Activated CD4-positive, alpha-beta T cell treated with anti-CD3 and anti-CD28 coated beads for 1 hour (primary cell): ENCODE data around the gene ALAD.
A peak's percentile ranks its signal among the peaks of the same experiment; 100 is the strongest.
"Not testable (repeated sequence)": the region's sequence is repeated elsewhere in the genome, so short reads cannot be mapped to it uniquely, and the experiment has no call there.

Experiments
- DNase-seq: peaks from one replicate; pipeline ENCODE4 v3.0.0-alpha.2; 2020

Gene ALAD

DNA sequence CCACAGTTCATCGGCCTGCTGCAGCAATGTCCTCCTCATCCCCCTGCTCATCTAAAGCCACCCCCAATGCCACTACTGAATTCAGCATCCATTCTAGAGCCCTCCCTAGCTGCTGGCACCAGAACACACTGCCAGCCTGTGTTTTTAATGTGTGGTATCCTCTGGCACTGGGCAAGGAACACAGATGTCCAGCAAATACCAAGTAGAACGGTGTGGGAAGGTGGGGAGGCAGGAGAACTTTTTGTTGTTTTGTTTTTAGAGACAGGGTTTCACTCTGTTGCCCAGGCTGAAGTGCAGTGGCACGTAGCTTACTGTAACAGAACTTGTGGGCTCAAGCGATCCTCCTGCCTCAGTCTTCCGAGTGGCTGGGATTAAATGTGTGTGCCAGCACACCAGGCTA, 29.0 kb downstream of the ALAD start:
- no peak for DNase-seq

DNA sequence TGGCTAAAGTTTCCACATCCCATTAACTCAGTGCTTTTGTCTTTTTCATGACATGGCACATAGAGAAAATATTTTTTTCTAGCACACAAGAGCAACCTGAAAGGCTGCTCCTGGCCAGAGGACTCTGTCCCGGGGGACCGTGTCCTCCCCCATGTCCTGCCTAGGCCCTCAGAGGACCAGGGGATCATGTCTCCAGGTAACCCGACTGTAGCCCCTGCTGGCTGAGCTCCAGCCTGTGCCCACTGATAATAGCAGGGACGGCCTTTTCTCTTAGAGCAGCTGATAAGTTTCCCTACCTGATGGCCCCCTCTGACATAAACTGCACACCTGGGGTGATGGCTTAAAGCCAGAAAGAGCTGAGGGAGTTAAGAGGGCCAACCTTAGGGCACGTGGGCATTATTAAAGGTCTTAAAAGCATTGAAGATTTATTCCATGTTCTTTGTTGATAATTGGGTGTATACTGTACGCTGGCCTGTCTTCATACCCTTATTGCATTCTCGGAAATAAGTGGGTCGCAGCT, 30.2 kb downstream of the ALAD start:
- DNase-seq = no peak

DNA sequence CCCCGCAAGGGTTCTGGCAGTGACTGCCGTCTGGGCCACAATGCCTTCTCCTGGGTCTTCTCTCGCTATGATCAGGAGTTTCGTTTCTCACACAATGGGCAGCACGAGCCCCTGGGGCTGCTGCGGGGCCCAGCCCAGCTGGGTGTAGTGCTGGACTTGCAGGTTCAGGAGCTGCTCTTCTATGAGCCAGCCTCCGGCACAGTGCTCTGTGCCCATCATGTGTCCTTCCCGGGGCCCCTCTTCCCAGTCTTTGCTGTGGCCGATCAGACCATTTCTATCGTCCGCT, 31.3 kb downstream of the ALAD start:
- DNase-seq = no peak

DNA sequence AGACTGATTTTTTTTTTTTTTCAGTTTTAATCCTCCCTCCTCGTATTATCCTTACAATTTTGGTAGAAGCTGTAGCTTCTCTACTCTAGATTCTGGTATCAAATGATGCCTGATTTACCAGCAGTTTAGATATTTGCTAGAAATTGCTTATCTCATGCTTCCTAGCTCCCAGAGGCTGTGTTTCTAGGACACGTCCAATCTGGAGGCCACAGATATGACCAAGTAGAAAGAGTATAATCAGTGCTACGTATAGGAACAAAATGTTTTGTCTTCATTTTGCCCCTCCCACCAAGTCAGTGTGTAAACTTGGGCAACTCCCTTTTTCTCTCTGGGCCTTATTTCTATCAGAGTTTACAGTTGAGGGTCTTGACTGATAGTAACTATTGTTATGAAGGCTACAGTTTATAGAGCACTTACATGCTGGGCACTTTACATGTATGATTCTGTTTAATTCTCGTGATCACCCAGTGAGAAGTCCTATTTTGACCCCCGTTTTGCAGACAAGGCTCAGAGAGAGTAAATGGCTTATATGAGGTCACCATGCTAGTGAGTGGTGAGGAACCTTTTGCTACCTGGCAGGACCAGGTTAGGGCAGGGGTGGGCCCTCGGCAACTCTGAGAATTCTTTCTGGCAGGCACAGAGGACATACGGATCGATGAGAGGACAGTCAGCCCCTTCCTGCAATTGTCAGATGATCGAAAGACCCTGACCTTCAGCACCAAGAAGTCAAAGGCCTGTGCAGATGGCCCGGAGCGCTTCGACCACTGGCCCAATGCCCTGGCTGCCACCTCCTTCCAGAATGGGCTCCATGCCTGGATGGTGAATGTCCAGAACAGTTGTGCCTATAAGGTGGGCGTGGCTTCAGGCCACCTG, 31.9 kb downstream of the ALAD start:
- no peak for DNase-seq

DNA sequence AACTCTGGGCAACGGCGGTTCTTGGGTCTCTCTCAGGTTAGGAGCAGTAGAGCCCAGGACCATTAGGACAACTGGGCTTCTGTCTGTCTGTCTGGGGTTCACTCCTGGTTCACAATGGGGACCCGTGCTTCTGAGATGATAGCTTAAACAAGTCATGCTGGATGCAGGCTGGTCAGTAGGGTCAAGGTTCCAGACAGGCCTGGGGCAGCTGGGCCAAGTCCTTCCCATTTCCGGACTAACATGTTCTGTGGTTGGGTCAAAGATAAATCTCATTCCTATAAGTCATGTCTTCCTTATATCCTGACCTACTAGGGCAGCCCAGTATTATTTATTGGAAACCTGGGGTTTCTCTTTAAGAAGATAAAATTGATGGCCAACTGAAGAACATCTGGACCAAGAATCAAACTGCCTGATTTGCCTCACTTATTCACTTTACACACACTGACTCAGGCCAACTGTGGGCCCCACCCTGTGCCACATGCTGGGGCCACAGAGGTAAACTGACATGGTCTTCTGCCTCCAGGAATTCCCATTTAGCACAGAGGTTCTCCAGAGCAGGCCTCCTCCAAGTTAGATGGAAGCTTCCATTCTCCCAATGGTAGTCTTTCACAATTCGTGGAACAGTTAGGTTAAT, 32.6 kb downstream of the ALAD start:
- DNase-seq = no peak

DNA sequence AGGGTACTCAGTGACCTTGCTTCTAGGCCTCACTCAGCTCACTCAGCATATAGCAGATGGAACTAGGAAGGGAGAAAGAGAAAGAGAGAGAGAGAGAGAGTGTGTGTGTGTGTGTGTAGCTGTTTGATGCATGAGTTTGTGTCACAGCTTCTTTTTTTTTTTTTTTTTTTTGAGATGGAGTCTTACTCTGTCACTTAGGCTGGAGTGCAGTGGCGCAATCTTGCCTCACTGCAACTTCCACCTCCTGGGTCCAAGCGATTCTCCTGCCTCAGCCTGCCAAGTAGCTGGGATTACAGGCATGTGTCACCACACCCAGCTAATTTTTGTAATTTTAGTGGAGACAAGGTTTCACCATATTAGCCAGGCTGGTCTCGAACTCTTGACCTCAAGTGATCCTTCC, 35.4 kb downstream of the ALAD start:
- not testable (repeated sequence) for DNase-seq

DNA sequence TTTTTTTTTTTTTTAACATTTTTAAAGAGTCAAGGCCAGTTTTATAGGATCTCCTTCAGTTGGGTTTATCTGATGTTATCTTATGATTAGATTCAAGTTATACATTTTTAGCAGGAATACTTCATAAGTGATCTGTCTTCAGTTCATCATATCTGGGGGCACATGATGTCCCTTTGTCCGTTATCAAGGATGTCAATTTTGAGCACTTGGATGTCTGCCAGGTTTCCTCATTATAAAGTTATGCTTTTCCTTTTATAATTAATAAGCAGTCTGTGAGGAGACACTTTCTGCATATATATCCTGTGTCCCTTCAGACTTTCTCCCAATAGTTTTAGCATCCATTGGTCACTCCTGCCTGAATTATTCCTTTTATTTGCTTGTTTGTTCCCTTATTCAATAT, 36.1 kb downstream of the ALAD start:
- DNase-seq = no peak

DNA sequence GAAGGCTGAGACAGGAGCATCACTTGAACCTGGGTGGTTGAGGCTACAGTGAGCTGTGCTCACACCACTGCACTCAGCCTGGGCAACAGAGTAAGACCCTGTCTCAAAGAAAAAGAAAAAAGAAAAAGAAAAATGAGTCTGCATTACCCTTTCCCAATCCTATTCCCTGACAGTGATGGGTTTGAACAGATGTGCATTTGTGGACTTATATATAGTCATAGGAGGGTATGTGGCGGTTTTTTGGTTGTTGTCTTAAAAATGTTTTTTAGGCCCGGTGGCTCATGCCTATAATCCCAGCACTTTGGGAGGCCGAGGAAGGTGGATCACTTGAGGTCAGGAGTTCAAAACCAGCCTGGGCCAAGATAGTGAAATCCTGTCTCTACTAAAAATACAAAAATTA, 37.7 kb downstream of the ALAD start:
- no peak for DNase-seq

DNA sequence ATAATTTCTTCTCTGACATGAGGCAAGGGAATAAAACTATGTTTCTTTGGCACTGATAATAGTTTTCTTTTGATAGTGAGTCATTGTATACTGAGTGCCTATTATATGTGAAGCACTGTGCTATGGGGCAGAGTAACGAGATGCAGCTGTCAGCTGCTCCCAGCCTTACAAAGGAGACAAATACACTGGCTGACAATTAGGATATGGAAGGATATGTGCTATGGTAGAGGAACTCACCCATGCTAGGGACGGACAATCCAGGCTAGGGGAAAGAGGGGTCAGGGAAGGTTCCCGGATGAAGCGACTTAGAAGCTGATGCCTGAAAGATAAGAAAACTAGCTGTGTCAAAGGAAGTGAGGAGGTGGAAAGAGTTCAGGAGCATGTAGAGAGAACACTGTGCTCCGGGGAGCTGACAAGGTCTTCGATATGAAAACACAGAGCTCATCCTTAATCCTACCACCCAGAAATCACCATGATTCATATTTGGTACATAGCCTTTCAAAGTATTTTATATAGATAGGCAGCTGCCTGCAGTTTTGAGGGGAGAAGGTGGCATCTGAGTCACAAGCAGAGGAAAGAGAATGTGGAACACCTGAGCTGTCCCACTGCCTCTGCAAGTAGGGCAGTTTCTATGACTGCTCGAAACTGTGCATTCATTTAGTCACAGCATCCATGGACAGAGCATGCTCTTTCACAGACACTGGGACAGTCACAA, 39.6 kb downstream of the ALAD start:
- DNase-seq = no peak

DNA sequence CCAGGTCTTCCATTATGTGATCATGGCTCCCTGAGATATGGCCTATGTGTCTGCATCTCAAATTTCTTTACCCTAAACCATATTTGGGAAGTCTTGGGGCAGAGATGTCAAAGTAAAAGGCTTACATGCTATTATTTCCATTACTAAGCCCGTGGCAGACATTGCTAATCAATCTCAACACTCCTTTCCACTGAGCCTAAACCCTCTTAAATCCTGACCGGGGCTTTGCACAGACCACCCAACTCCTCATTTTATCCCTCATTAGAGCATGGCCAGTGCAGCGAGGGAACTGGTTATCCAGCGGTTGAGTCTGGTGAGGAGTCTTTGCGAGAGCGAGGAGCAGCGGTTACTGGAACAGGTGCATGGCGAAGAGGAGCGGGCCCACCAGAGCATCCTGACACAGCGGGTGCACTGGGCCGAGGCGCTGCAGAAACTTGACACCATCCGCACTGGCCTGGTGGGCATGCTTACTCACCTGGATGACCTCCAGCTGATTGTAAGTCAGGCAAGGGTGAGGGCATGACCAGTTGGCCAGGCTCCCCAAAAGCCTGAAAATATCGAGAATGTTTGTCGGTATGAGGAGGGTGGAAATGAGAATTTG, 40.7 kb downstream of the ALAD start:
- no peak for DNase-seq

DNA sequence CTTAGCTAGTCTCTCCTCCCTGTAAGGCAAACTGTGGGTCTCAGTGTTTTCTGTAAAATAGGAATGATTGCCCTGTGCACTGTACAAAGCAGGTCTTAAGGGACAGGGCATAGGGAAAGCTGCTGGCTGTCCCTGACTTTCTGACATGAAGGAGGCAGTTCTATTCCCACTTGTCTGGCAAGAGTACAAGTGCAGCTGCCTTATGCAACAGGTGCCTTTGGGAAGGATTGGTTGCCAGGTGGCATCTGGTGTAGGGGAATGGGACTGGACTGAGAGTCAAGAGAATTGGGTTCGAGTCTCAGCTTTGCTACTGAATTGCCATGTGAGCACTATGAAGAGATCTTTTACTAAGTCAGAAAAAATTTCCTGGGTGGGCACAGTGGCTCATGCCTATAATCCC, 41.7 kb downstream of the ALAD start:
- no peak for DNase-seq

DNA sequence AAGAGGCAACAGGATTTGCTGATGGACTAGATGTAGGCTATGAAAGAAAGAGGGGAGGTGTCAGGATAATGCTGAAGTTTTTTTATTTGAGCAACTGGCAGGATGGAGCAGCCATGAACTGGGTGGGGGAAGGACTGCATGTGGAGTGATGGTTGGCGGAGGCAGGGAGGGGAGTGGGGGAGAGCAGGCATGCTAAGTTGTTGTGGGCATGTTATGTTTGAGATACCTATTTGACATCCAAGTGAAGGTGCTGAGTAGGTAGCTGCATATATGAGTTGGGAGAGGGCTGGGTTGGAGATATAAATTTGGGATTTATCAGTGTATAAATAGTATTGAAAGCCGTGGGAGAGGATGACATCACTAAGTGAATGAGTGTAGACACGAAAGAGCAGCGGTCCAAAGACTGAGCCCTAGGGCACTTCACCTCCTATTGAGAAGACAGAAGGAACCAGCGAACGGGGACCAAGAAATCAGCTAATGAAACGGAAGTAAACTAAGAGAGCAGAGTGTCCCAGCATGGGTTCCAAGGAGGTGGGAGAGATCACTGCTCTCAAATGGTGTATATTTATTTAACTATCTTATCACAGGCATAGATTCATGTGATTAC, 44.3 kb downstream of the ALAD start:
- no peak for DNase-seq

DNA sequence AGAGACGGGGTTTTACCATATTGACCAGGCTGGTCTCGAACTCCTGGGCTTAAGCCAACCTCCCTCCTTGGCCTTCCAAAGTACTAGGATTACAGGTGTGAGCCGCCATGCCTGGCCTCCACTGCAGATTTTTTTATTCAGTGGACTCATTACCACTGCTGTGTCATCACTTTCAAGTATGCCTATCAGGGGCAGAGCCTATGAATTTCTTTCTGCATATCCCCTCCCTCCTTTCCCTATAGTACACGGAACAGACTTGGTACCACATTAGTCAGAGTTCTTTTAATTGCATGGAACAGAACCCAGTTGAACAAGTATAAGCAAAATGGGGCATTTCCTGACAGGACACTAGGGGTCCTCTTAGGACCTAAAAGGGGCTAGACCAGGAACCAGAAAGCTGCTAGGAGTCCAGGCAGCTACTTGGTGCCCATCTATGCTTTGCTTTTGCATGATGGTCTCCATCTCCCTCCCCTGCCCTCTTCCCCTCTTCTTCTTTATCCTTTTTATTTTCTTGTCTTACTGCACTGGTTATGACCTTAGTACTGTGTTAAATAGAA, 46.0 kb downstream of the ALAD start:
- DNase-seq = no peak

DNA sequence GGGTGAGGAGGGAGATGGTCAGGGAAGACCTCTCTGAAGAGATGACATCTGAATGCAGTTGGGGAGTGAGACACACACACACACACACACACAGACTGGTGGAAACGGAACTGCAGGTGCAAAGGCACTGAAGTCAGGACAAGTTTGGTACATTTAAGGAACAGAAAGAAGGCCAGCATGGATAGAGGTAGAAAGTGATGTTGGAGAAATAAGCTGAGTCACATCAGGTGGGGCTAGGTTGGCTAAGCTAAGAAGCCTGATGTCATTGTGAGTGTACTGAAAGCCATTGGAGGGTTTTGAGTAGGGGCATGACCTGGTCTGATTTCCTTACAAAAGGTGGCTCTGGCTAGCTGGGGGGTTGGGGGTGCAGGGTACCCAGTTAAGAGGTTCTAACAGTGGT, 48.7 kb downstream of the ALAD start:
- no peak for DNase-seq

DNA sequence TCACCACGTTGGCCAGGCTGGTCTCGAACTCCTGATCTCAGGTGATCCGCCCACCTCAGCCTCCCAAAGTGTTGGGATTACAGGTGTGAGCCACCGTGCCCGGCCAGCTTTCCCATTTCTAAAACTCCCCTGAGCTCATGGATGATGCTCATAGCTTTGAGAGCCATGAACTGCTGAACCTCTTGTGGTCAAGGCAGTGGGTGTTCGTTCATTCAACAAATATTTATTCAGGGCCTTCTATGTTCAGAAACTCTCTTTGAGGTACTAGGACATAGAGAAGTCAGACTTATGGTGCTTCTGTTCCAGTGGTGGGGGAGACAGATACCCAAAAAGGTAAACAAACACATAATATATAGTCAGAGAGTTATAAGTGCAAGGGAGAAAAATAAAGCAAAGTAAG, 49.1 kb downstream of the ALAD start:
- DNase-seq = no peak

DNA sequence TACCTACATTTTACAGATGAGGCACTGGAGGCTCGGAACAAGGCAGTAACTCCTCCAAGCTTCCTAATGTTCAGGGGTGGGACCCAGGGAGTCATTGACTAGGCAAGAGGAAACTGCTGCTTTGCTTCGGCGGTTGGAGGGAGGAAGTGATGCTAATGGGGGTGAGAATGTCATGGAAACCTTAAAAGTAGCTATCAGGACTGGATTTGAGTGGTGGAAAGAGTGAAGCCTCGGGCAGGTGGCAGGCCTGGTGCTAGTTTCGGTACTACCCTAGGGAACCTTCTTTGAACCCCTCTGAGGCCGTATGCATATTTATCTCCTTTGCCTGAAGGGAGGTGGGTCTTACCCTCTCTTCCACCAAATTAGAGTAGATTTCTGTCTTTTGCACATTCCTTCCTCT, 50.1 kb downstream of the ALAD start:
- DNase-seq = no peak

DNA sequence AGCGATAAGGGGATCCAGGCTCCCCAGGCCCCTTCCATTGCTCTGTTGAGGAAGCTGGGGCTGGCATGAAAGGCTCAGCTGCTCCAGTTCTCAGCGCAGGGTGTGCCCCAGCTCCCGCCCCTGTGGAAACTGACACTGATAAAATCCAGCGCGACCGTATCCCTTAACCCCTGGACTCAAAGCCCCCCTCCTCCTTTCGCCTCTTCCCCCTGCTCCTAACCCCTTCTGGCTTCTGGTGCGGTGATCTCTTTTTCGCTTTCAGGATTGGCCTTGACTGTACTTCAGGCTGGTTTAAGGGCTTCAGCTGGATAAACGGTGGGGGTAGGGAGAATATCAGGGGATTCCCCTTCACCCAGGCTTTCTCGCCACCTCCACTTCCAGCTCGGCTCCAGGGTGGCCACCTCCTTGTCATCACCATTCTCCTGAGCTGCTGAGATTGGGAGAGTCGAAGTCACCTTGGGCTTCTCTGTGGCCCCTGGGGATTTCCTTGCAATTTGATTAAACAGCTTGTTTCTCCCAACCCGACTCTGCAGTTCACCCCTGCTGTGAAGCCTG, 50.9 kb downstream of the ALAD start:
- no peak for DNase-seq

DNA sequence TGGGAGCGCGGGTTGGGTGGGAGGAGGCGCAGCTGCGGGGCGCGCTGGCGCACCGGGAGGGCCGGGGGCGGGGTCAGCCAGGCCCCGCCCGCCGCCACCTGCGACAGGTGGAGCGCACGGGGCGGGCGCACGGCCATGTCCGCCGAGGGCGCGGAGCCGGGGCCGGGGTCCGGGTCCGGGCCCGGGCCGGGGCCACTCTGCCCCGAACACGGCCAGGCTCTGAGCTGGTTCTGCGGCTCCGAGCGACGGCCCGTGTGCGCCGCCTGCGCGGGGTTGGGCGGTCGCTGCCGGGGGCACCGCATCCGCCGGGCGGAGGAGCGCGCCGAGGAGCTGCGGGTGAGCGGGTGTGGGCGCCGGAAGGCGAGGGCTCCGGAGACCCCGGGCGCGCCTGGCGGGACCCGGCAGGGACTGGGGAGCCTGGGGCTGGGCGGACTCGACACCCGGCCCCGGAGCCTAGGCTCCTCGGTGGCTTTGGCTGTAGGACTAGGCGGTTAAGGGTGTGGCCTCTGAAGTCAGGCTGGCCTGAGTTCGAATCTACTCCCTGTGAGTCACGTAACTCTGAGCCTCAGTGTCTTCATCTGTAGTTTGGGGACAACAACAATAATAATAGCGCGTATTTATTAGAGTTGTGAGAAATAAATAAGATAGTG, 51.5 kb downstream of the ALAD start, which contains the start of gene BSPRY:
BSPRY (plus strand) TSS at position 97 of the 650 bp plus-strand sequence; CDS start at position 136, 39 bp downstream.
- peak; percentile 14 for DNase-seq

DNA sequence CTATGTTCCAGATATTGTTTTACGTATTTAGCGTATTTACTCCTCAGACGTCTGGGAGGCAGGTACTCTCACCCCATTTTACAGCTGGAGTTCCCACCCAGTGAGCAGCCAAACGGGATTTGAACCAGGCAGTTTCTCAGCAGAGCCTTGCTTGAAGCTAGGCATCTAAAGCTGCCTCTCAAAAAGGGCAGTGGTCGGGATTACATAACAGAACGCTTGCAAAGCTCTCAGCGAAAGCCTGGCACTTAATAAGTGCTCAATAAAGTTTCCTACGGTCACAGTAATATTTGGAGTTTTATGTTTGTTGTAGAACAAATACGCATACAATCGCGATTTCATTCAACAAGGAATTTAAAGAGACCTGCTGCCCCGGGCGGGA, 52.0 kb downstream of the ALAD start:
- DNase-seq = no peak

DNA sequence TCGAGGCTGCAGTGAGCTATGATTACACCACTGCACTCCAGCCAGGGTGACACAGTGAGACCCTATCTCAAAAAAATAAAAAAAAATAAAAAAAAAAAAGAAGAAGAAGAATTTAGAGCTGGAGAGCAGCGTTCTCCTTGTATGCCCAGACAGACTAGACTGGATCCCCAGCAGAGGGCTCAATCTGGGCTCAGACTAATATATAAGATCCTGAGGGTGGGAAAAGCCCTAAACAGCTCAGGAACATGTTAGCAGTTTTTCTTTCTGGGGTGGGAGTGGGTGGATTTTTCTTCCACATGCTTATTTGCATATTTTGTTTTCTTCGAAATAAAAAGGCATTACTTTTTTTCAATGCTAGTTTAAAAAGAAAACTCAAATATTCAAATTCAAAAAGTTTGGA, 52.6 kb downstream of the ALAD start:
- DNase-seq = no peak

DNA sequence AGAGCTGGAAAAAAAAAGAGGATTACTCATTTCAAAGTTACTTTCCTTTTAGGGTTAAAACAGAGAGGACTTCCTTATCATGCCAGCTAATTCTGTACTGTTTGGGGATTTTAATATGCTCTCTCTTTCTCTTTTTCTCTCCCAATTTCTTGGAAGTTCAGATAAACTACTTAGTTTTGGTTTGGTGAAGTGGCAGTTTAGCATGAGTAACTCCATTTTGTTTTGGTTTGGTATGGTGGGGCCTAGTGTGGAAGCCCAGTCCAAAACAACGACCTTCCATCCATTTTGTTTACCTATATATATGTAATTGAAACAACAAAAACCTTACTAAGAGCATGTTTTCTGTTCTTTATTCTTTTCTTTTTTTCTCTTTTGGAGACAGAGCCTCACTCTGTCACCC, 55.4 kb downstream of the ALAD start:
- no peak for DNase-seq

DNA sequence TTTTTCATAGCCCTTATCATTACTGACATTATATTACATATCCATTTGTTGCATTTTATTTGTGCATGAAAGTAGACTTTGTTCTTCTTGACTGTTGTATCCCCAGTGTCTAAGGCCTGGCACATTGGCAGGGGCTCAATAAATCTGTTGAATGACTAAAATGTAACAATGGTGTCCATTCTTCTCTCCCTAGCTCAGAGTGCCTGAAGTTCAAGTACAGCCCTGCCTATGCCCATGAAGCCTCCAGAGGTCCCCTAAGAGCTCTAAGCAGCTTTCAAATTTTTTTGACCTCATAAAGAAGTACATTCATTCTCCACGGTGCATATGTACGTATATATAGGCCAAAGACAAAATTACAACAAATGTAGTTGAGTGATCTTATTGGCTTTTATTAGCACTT, 55.9 kb downstream of the ALAD start:
- DNase-seq = no peak
